Ovary (tissue), 3 donors: Measurements from ENCODE around the gene DENND4C.

Source experiments
- CTCF ChIP-seq, 3 donors: fragments of 450-650 bp in 2 of 3; fragments of 200-600 bp in 1 of 3; IDR thresholded peaks; one replicate each; pipeline versions ENCODE4 v1.5.1 to v1.8.0; 2016 to 2022; ENCODE audit warnings: antibody characterized with exemption in 3 of 3, mild to moderate bottlenecking in 1 of 3
- EP300 ChIP-seq: sonication (generic); formaldehyde crosslinking; IDR thresholded peaks from one replicate; pipeline ENCODE4 v1.6.1; 2017; ENCODE audit warnings: antibody characterized with exemption
- donor health status: DM: no; HTN: no; CAD: no.

GRCh38 chr9:19371942-19372341, 141.4 kb downstream of the DENND4C start:
- TF ChIP-seq CTCF (IDR thresholded peaks at IDR 0.05) (no peak), EP300 (no peak)
